DND-41 (cell line): Measurements from ENCODE around the gene LUZP1.

Experiments
- EZH2 ChIP-seq: IDR thresholded peaks from 3 replicates; pipeline ENCODE4 v1.6.1; 2012; ENCODE audit warnings: borderline replicate concordance, low read depth, mild to moderate bottlenecking, moderate library complexity, low read length, inconsistent platforms; ENCODE audit not compliant: severe bottlenecking
- TF ChIP-seq, protein P1 (sequence below): IDR thresholded peaks from 2 replicates; pipeline ENCODE4 v1.5.1; 2012; ENCODE audit warnings: borderline replicate concordance, low read length, moderate library complexity, mild to moderate bottlenecking; ENCODE audit not compliant: poor library complexity, severe bottlenecking; ENCODE audit errors: extremely low read depth

DNA sequence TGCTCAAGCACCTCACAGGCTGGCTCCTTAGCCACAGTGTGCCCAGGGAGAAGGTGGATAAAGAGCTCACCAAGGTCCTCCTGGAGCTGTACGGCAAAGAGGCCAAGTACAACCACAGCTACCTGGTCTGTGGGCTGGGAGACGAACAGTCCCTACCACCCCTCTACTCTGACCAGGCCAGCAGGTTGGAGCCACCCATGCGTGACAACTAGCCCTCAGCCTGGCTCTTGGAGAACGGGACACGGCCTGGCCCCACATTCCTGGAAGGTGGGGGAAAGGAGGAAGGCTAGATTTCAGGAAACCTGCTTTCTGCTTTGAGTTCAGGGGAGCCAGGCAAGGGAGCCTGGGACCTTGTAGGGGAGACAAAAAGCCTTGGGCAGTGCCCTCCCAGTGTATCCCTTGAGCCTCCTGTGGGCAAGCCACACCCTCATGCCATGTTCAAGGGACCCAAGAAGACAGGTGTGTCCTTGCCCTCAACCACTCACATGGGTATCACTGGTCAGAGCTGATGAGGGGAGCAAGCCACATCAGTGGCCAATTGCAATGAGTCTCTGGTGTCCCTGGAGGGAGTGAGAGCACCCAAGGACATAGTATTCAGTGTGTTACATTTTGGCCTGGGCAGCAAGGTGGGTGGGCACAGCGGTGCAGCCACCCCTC is 27.6 kb downstream of the LUZP1 start:
- TF ChIP-seq, protein P1, sequence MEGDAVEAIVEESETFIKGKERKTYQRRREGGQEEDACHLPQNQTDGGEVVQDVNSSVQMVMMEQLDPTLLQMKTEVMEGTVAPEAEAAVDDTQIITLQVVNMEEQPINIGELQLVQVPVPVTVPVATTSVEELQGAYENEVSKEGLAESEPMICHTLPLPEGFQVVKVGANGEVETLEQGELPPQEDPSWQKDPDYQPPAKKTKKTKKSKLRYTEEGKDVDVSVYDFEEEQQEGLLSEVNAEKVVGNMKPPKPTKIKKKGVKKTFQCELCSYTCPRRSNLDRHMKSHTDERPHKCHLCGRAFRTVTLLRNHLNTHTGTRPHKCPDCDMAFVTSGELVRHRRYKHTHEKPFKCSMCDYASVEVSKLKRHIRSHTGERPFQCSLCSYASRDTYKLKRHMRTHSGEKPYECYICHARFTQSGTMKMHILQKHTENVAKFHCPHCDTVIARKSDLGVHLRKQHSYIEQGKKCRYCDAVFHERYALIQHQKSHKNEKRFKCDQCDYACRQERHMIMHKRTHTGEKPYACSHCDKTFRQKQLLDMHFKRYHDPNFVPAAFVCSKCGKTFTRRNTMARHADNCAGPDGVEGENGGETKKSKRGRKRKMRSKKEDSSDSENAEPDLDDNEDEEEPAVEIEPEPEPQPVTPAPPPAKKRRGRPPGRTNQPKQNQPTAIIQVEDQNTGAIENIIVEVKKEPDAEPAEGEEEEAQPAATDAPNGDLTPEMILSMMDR, result no peak
- no peak for TF ChIP-seq EZH2
